NCI-H460 (cell line): ENCODE measurements around the gene HLA-DPA1. TPM values are rescaled to one million over a fixed set of nuclear protein-coding genes. Genes with fewer than 3 reads are reported as not detected.

Experiments
- DNase-seq: peaks from one replicate; pipeline ENCODE4 v3.0.0-alpha.2; 2016; ENCODE audit warnings: low read depth; ENCODE audit errors: extremely low read depth
- total RNA-seq: library from RNA; depleted of rRNA; stranded (reverse); fragments of >200 nt; shearing (Covaris generic); gene quantifications from 2 replicates; pipeline ENCODE4 v1.2.3, GENCODE V29; 2014; rRNA removed

The HLA-DPA1 gene
- total RNA-seq, 1 experiment from 2014 or later = not detected

DNA sequence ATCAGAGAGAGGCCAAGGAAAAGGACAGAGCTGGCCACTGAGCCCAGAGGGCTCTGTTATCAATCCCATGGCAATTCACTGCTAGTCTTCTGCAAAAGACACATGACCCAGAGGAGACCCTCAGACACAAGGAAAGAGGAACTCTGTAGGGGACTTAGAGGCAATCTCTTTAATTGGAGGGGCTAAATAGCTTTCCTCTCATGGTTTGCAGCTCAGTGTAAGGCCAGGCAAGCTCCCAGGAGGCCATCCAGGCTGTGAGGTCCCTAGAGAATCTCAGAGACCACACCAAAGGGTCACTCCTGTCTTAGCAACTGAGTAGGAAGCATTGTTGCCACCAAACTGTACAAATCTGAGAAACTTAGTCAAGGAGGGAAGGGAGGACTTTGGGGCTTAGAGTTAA is 54.1 kb downstream of the HLA-DPA1 start:
- no peak for DNase-seq

DNA sequence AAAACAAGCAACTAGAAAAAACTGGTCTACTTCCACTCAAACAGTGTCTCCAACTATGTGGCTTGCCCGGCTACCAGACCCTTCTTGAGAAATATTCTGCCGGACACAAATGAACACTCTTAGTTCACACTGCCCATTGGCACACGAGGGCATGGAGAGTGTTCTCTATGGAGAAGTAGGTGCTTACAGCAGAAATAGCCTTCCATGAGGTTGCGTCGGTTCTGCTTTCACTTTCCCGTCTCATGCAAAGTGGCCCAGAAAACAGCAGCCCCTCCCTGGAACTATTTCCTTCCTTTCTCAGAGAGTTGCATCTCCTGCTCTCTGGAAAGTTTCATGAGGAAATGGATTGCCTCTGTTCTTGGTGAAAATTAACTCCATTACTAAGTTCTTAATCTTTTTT is 54.5 kb downstream of the HLA-DPA1 start:
- DNase-seq = no peak

DNA sequence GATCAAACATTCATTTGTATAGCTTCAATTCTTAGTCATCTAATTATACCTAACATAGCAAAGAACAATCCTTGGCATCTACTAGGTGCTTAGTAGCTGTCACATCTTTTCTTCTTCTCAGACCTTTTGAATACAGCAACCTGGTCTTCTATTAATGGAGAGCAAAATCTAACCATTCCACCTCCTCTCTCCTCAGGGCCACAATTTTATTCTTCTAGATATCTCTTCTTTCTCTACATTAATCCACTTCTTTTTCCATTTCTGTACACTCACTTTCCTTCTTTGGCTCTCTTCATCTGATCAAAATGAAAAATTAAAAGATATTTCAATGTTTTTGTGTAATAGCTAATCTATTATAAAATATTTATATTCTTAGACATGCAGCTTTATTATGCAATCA is 55.0 kb downstream of the HLA-DPA1 start:
- no peak for DNase-seq

DNA sequence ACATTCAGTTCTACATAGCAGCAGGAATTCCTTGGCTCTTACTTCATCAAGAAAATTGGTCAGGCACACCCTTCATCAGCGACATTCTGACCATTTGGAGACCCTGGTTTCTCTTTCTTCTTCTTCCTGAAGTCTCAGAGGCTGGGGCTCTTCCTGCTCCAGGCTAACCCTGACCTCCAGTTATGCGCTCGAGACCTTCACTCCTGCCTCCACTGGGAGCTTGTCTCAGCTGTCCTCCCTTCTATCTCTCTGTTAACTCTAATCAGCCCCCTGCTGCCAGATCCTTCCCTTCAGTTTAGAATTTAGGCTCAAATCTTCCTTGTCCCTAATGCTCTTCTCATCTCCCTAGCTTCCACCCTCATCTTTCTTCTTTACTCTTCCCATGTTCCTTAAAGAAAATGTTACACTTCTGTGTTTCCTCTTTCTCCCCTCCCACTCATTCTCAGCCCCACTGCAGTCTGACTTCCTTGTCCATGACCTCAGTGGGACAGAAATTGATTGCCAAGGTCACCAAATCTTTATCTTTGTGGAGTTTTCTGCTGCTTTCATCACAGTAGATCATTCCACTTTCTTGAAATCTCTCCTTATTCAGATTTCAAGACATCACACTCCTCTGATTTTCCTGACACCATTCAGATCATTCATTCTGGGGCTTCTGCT is 55.6 kb downstream of the HLA-DPA1 start:
- DNase-seq = no peak

DNA sequence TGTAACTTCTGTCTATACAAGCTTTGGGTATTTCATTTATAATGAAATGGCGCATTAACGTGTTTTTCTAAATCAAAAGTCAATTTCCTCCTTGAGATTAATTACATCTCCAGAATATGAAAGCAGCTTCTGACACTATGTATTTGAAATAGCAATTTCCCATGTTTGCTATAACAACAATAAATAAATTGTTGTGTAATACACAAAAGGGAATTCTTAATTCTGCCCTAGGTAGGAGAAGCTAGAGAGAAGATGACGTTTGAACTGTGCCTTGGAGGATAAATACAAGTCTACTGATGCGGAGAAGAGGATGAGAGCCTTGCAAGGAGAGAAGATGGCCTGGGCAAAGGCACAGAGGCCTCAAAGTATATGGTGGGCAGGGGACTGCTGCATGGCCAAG is 56.4 kb downstream of the HLA-DPA1 start:
- no peak for DNase-seq

DNA sequence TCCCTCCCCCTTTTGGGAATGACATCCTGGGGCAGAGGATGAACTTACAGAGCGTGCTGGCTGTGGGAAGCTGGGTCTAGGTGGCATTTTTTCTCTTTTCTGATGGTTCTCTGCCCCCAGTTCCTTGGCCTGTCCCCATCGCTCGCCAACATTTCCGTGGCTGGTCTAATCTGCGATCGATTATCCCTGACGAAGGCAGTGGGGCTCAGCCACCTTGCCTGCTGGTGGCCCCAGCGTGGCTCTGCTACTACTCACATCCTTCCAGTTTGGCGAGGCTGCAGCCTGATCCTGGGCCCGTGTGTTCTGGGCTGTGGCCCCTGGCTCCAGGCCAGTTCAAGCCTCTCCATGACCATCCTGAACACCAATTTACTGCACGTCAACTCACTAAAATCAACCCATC is 57.7 kb downstream of the HLA-DPA1 start:
- no peak for DNase-seq

DNA sequence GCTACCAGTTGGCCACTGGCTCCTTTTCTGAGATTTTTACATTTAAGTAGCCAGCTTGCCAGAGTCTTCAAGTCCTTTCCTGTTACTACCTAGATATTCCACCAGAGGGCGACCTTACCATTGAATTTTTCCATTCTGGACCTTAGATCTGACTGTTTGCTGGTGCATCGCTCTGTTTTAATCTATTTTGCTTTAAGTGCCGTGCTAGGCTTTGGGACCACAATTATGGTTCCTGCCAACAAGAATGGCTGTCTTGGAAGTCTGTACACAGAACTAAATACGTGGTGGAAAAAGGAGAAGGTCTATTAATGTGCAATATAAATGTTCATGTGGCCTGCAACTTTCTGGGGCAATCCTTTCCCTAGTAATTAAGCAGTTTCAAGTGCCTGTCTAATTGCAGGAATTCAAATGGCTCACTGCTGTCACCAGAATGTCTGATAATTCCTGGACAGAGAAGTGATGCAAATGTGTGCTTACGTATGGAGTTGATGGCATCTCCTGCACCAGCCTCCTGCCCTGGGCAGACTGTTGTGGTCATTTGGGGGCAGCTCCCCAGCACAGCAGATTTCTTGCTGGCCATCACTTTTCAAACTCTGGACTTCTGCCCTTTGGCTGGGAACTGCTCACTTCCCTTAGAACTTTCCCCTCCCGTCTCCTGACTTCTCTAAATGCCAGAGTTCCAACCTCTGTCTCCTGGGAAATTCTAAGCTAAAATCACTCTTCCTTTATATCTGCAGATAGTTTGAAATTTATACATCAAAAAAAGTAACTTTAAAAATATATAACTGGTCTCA is 58.4 kb downstream of the HLA-DPA1 start:
- DNase-seq = peak; percentile 49

Other genes starting within 250 kb of the HLA-DPA1 start
- 29.8 and 30.7 TPM in 2 replicates for gene TAP2, start 234.9 kb downstream of the HLA-DPA1 start, total RNA-seq
- 48.2 and 50.3 TPM in 2 replicates for gene PSMB8, start 229.6 kb downstream of the HLA-DPA1 start, total RNA-seq
- 49.3 and 49.4 TPM in 2 replicates for gene TAP1, start 219.9 kb downstream of the HLA-DPA1 start, total RNA-seq
- 20.3 and 21.4 TPM in 2 replicates for gene PSMB9, start 219.5 kb downstream of the HLA-DPA1 start, total RNA-seq
- gene HLA-DMB, start 132.6 kb downstream of the HLA-DPA1 start, total RNA-seq = not detected in 2 replicates
- 1.2 and 2.0 TPM in 2 replicates for gene HLA-DMA, start 120.6 kb downstream of the HLA-DPA1 start, total RNA-seq
- gene BRD2, start 105.1 kb downstream of the HLA-DPA1 start, total RNA-seq = 132 and 133 TPM in 2 replicates
- gene HLA-DOA, start 64.1 kb downstream of the HLA-DPA1 start, total RNA-seq = not detected in 2 replicates
- not detected in 2 replicates for gene HLA-DPB1, start 2.3 kb upstream of the HLA-DPA1 start, total RNA-seq
- 0.05 TPM in 1 of 2 replicates, not detected in the other for gene COL11A2, start 118.8 kb upstream of the HLA-DPA1 start, total RNA-seq
- gene RXRB, start 127.0 kb upstream of the HLA-DPA1 start, total RNA-seq = 13.7 and 14.0 TPM in 2 replicates
- 37.8 and 44.8 TPM in 2 replicates for gene SLC39A7, start 127.2 kb upstream of the HLA-DPA1 start, total RNA-seq
- 10.3 and 12.5 TPM in 2 replicates for gene HSD17B8, start 131.0 kb upstream of the HLA-DPA1 start, total RNA-seq
- gene RING1, start 134.9 kb upstream of the HLA-DPA1 start, total RNA-seq = 8.7 and 10.8 TPM in 2 replicates
- 36.0 and 39.7 TPM in 2 replicates for gene VPS52, start 198.2 kb upstream of the HLA-DPA1 start, total RNA-seq
- 4,945 and 5,414 TPM in 2 replicates for gene RPS18, start 198.4 kb upstream of the HLA-DPA1 start, total RNA-seq
- gene B3GALT4, start 203.5 kb upstream of the HLA-DPA1 start, total RNA-seq = 0.69 and 1.8 TPM in 2 replicates
- gene WDR46, start 215.6 kb upstream of the HLA-DPA1 start, total RNA-seq = 28.8 and 29.4 TPM in 2 replicates
- gene PFDN6, start 216.0 kb upstream of the HLA-DPA1 start, total RNA-seq = 61.7 and 69.2 TPM in 2 replicates
- gene RGL2, start 225.3 kb upstream of the HLA-DPA1 start, total RNA-seq = 16.0 and 16.9 TPM in 2 replicates
- gene TAPBP, start 240.4 kb upstream of the HLA-DPA1 start, total RNA-seq = 45.3 and 58.5 TPM in 2 replicates
- gene ZBTB22, start 244.1 kb upstream of the HLA-DPA1 start, total RNA-seq = 8.6 and 8.7 TPM in 2 replicates
- 22.3 and 23.9 TPM in 2 replicates for gene DAXX, start 249.3 kb upstream of the HLA-DPA1 start, total RNA-seq